ENCODE measurements around the gene RBM44. TPM values are rescaled to one million over a fixed set of nuclear protein-coding genes. Genes with fewer than 3 reads are reported as not detected.
"Not testable (repeated sequence)": the region's sequence is repeated elsewhere in the genome, so short reads cannot be mapped to it uniquely, and the experiment has no call there.

The RBM44 gene
- total RNA-seq, 1 experiment from 2014 or later: 0.03 TPM

GRCh38 chr2:237827421-237827987 lies 28.9 kb downstream of the RBM44 start:
- in situ Hi-C loops (cut with HindIII; ENCODE audit: low pct_unique_long_range_greater_than_20kb, low sequenced_read_pairs): no loop called here
- DNase-seq (ENCODE audit: low read depth): no peak

- in situ Hi-C loops (cut with HindIII; ENCODE audit: low pct_unique_long_range_greater_than_20kb, low sequenced_read_pairs): no loop called here
- no peak for DNase-seq (ENCODE audit: low read depth)
Observed at GRCh38 chr2:237830522-237830921, 31.9 kb downstream of the RBM44 start.

GRCh38 chr2:237833546-237833945 lies 35.0 kb downstream of the RBM44 start:
- no peak for DNase-seq (ENCODE audit: low read depth)
- in situ Hi-C loops (cut with HindIII; ENCODE audit: low pct_unique_long_range_greater_than_20kb, low sequenced_read_pairs): no loop called here

GRCh38 chr2:237835372-237835771 lies 36.8 kb downstream of the RBM44 start:
- in situ Hi-C loops (cut with HindIII; ENCODE audit: low pct_unique_long_range_greater_than_20kb, low sequenced_read_pairs): no loop called here
- no peak for DNase-seq (ENCODE audit: low read depth)

GRCh38 chr2:237841051-237841450 lies 42.5 kb downstream of the RBM44 start:
- DNase-seq (ENCODE audit: low read depth): no peak
- in situ Hi-C loops (cut with HindIII; ENCODE audit: low pct_unique_long_range_greater_than_20kb, low sequenced_read_pairs): no loop called here

GRCh38 chr2:237848940-237849339 lies 50.4 kb downstream of the RBM44 start:
- DNase-seq (ENCODE audit: low read depth); in situ Hi-C loops (cut with HindIII; ENCODE audit: low pct_unique_long_range_greater_than_20kb, low sequenced_read_pairs): not testable (repeated sequence)

- DNase-seq (ENCODE audit: low read depth): no peak
- in situ Hi-C loops (cut with HindIII; ENCODE audit: low pct_unique_long_range_greater_than_20kb, low sequenced_read_pairs): no loop called here
Observed at GRCh38 chr2:237854295-237854694, 55.7 kb downstream of the RBM44 start.

- no peak for DNase-seq (ENCODE audit: low read depth)
- in situ Hi-C loops (cut with HindIII; ENCODE audit: low pct_unique_long_range_greater_than_20kb, low sequenced_read_pairs): no loop called here
Observed at GRCh38 chr2:237857791-237858190, 59.2 kb downstream of the RBM44 start.

- in situ Hi-C loops (cut with HindIII; ENCODE audit: low pct_unique_long_range_greater_than_20kb, low sequenced_read_pairs): no loop called here
- DNase-seq (ENCODE audit: low read depth): peak; percentile 26
Observed at GRCh38 chr2:237858294-237859081, 59.9 kb downstream of the RBM44 start.

- DNase-seq (ENCODE audit: low read depth): no peak
- in situ Hi-C loops (cut with HindIII; ENCODE audit: low pct_unique_long_range_greater_than_20kb, low sequenced_read_pairs): no loop called here
Observed at GRCh38 chr2:237859082-237859433, 60.5 kb downstream of the RBM44 start.

- in situ Hi-C loops (cut with HindIII; ENCODE audit: low pct_unique_long_range_greater_than_20kb, low sequenced_read_pairs): no loop called here
- no peak for DNase-seq (ENCODE audit: low read depth)
Observed at GRCh38 chr2:237859533-237860272, 61.1 kb downstream of the RBM44 start, which contains the start of gene RAMP1. TSS of gene RAMP1 (plus strand) at chr2:237859623. CDS start at chr2:237859676, 53 bp downstream.

- no peak for DNase-seq (ENCODE audit: low read depth)
- in situ Hi-C loops (cut with HindIII; ENCODE audit: low pct_unique_long_range_greater_than_20kb, low sequenced_read_pairs): no loop called here
Observed at GRCh38 chr2:237860273-237860935, 61.8 kb downstream of the RBM44 start.

GRCh38 chr2:237861875-237862527 lies 63.4 kb downstream of the RBM44 start:
- in situ Hi-C loops (cut with HindIII; ENCODE audit: low pct_unique_long_range_greater_than_20kb, low sequenced_read_pairs): no loop called here
- DNase-seq (ENCODE audit: low read depth): no peak

- DNase-seq (ENCODE audit: low read depth): no peak
- in situ Hi-C loops (cut with HindIII; ENCODE audit: low pct_unique_long_range_greater_than_20kb, low sequenced_read_pairs): no loop called here
Observed at GRCh38 chr2:237862528-237862895, 63.9 kb downstream of the RBM44 start.

GRCh38 chr2:237863102-237863511 lies 64.5 kb downstream of the RBM44 start:
- no peak for DNase-seq (ENCODE audit: low read depth)
- in situ Hi-C loops (cut with HindIII; ENCODE audit: low pct_unique_long_range_greater_than_20kb, low sequenced_read_pairs): no loop called here

- no peak for DNase-seq (ENCODE audit: low read depth)
- in situ Hi-C loops (cut with HindIII; ENCODE audit: low pct_unique_long_range_greater_than_20kb, low sequenced_read_pairs): no loop called here
Observed at GRCh38 chr2:237863689-237864443, 65.3 kb downstream of the RBM44 start.

- in situ Hi-C loops (cut with HindIII; ENCODE audit: low pct_unique_long_range_greater_than_20kb, low sequenced_read_pairs): no loop called here
- DNase-seq (ENCODE audit: low read depth): no peak
Observed at GRCh38 chr2:237864444-237864931, 65.9 kb downstream of the RBM44 start.

All from Caki2 (cell line).